ENCODE data around the gene SLIT3.

GRCh38 chr5:168972731-168973130 is 328.2 kb downstream of the SLIT3 start:
- no peak for TF ChIP-seq CTCF (IDR thresholded peaks at IDR 0.05; ENCODE audit: insufficient read depth, low read length)
- TF ChIP-seq POLR2AphosphoS5 (IDR thresholded peaks at IDR 0.05; ENCODE audit: low read depth), result no peak
- TF ChIP-seq SPI1 (IDR thresholded peaks at IDR 0.05; ENCODE audit: borderline replicate concordance, low read depth), result no peak
- TF ChIP-seq REST (IDR thresholded peaks at IDR 0.05; ENCODE audit: insufficient replicate concordance, low read depth), result no peak
- TF ChIP-seq GABPA (IDR thresholded peaks at IDR 0.05; ENCODE audit: low read depth), result no peak
